GM23248 (cell line): ENCODE measurements around the gene HSD11B1.

Experiments used
- EZH2 ChIP-seq: fragments of 200-600 bp; sonication (generic); IDR thresholded peaks from 2 replicates; pipeline ENCODE4 v1.6.1; 2018; ENCODE audit warnings: antibody characterized with exemption, mild to moderate bottlenecking; ENCODE audit not compliant: insufficient read depth, poor library complexity, severe bottlenecking
- EZH2phosphoT487 ChIP-seq: fragments of 200-600 bp; sonication (generic); IDR thresholded peaks from 2 replicates; pipeline ENCODE4 v1.6.1; 2018; ENCODE audit warnings: antibody characterized with exemption, moderate library complexity, mild to moderate bottlenecking, low read depth; ENCODE audit not compliant: insufficient read depth

- TF ChIP-seq EZH2: no peak
- TF ChIP-seq EZH2phosphoT487: no peak
Observed at GRCh38 chr1:209675565-209676154, 29.0 kb upstream of the HSD11B1 start.
